HG03095 (cell line): Measurements from ENCODE around the gene METTL21A.
A peak's percentile ranks its signal among the peaks of the same experiment; 100 is the strongest.

Experiments used
- ATAC-seq: cut with Tn5 transposase; IDR thresholded peaks from one replicate; pipeline ENCODE4 v1.9.1; 2021; ENCODE audit warnings: moderate library complexity; ENCODE audit not compliant: unreplicated experiment

METTL21A gene

GRCh38 chr2:207624185-207625013 is 795 bp downstream of the METTL21A start:
- ATAC-seq: peak; percentile 39

- ATAC-seq: no peak
Observed at GRCh38 chr2:207621501-207622039, 3.6 kb downstream of the METTL21A start.

GRCh38 chr2:207619764-207620203 is 5.4 kb downstream of the METTL21A start:
- peak; percentile 37 for ATAC-seq

DNA sequence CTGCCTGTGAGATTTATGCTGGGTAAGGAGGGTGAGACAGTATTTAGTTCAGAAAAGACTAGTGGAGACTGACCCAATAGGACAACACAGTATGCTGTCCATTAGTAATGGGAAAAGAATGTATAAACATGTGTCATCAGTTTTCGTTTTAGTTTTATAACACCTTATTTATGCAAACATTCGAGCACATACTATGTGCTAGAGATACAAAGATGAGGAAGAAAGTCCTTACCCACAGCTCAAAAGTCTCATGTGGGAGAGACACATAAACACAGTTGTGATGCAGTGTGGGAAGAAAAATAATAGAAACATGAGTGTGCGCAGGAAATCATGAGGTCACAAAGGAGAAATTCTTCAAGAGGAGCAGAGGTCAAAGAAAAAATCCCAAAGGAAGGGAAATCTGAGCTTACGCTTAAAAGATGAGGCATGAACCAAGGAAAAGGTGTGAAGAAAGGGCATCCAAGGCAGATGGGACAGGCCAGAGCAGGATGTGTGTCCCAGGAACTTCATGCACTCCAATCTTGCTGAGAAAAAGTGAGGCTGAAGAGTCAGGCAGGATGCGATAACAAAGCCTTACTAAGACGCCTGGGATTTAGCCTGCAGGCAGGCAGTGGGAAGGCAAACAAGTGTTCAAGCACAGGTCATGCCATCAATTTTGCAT is 8.1 kb downstream of the METTL21A start:
- ATAC-seq: no peak

GRCh38 chr2:207616185-207616584 is 9.0 kb downstream of the METTL21A start:
- no peak for ATAC-seq

- no peak for ATAC-seq
Observed at GRCh38 chr2:207614824-207615223, 10.4 kb downstream of the METTL21A start.

DNA sequence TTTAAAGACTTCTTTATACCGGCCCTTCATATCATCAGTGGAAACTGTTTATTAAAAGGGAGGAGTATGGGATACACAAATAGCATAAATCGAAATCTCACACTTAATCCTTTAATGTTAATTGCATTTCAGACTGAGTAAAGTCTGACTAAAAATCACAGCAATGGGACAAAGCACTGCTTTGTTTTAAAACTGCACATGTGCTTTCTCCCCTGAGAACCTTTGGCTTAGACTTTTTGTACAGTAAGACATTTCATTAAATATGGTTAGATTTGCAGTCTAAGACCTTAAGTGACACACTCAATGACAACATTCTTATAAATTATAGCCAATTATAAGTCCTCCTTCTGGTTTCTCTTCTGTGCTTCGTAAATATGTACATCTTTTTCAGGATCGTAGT is 12.5 kb downstream of the METTL21A start:
- ATAC-seq: no peak

- no peak for ATAC-seq
Observed at GRCh38 chr2:207606829-207607228, 18.4 kb downstream of the METTL21A start.

DNA sequence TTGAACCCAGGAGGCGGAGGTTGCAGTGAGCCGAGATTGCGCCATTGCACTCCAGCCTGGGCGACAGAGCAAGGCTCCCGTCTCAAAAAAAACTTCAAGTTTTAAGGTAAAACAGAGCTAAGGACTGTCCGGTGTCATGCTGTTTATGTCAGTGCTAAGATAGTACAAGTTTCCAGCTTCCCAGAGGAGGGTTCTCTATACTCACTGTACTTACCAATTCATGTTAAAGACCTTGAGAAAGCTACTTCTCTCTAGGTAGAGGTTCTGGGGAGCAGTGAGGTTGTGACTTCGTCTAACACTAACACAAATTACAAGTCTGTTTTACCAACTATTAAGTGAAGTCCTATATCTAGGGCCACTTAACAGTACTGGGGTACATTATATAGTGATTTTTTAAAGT is 18.8 kb downstream of the METTL21A start:
- ATAC-seq: no peak

DNA sequence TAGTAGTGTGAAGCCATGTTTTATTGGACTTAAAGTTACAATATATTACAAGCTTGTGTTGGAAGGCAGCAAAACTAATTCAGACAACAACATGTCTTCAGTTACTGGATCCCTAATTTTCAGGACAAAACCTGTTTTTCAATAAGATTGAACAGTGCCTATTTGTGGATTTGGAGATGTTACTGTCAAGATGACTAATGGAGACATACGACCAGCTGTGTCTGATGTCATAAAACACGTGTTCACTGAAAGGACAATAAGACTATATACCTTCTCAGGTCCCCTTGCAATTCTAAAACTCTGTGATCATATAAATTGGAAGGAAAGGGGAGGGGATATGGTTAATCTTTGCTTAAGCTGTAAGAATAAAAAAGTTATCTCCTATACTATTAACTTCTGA is 21.7 kb downstream of the METTL21A start:
- no peak for ATAC-seq

DNA sequence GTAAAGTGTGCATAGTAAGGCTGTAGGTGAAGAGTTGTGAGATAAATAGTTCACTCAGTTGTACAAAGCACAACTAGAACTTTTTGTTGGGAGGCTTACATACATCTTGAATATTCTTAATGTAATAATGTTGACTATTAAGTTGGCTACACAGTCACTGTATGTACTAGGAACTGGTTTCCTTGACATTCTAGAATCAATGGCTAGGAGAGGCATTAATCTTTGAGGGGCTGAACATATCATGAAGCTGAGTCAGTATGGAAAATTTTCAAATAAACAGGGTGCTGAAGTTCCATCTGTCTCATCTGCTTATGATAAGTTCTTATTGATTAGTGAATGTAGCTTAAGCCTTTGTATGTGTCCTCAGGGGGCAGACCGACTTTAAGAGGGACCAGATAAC is 23.4 kb downstream of the METTL21A start:
- no peak for ATAC-seq

DNA sequence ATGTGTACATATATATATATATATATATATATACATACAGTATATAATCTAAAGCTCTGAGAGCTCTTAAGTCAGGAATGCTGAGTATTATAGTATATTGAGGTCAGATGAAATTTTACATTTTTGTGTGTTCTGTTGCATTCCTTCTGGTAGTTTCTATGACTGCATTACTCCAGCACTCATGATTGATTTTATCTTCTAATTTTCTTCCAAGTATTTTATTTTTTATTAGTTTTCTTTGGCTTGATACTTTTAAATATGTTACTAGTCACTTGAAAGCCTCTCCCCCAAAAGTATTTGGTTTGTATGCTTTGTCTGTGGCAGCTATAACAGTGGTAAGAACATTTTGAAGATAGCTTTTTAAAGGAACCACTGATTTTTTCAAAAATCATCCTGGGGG is 25.0 kb downstream of the METTL21A start:
- no peak for ATAC-seq

- no peak for ATAC-seq
Observed at GRCh38 chr2:207599636-207600035, 25.6 kb downstream of the METTL21A start.

DNA sequence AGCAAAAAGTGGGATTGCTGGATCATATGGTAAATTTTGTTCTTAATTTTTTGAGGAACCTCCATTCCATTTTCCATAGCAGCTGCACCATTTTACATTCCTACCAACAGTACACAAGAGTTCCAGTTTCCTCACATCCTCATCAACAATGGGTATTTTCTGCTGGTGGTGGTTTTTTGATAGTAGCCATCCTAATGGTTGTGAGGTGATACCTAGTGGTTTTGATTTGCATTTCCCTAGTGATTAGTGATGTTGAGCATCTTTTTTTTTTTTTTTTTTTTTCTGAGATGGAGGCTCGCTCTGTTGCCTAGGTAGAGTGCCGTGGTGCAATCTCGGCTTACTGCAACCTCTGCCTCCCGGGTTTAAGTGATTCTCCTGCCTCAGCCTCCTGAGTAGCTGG is 30.5 kb downstream of the METTL21A start:
- no peak for ATAC-seq

DNA sequence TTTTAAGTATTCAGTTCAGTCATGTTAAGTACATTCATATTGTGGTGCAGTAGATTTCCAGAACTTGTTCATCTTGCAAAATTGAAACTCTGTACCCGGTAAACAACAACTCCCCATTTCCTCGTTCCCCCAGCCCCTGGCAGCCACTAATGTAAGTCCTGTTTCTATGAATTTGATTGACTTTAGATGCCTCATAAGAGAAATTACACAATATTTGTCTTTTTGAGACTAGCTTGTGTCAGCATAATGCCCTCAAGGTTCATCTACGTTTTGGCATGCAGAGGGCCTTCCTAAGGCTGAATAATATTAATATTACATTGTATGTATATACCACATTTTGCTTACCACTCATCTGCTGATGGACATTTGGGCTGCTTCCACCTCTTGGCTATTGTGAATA is 30.9 kb downstream of the METTL21A start:
- ATAC-seq: no peak

DNA sequence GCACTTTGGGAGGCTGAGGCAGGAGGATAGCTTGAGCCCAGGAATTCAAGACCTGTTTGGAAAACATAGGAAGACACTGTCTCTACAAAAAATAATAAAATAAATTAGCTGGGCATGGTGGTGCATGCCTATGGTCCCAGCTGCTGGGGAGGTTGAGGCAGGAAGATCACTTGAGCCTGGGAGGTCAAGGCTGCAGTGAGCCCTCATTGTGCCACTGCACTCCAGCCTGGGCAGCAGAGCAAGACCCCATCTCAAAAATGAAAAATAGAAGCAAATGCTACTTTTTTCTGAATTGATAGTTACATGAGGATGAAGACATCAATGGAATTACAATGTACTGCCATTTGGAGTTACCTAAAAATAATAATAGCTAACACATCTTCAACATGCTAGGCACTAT is 31.9 kb downstream of the METTL21A start:
- ATAC-seq: no peak

DNA sequence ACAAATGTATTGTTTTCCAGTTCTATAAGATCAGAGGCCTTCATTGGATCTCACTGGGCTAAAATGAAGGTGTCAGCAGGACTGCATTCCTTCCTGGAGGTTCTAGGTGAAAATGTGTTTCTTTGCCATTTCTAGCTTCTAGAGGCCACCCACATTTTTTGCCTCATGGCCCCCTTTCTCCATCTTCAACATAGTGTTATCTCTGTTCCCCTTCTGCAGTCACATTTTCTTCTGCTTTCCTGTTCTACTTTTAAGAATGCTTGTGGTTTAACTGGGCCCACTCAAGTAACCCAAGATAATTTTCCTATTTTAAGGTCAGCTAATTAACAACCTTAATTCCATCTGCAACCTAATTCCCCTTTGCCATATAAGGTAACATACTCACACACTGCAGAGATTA is 36.1 kb downstream of the METTL21A start:
- ATAC-seq: no peak

DNA sequence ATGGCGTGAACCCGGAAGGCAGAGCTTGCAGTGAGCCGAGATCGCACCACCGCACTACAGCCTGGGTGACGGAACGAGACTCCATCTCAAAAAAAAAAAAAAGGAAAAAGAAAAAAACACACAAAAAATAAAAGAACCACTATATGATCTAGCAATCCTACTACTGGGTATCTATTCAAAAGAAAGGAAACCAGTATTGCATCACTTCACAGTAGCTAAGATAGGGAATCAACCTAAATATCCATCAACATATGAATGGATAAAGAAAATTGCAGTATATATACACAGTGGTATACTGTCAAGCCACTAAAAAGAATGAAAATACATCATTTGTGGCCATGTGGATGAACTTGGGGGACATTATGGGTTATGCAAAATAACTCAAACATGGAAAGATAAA is 37.9 kb downstream of the METTL21A start:
- no peak for ATAC-seq

DNA sequence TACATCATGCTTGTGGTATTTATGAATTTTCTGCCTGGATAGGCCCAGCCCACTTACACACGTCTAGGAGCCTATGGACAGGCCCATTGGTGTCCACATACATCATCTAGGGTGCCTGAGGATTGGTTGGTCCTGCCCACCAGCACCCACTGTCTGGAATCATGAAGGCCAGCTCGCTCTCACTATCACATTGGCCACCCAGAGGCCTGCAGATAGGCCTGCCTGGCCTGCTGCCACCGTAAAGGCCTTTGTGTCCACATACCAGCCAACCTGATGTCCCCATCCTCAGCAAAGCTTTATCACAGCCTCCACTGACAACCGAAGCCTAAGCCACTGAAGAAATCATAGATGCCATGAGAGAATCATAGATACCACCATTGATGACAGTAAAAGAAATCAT is 40.2 kb downstream of the METTL21A start:
- no peak for ATAC-seq

DNA sequence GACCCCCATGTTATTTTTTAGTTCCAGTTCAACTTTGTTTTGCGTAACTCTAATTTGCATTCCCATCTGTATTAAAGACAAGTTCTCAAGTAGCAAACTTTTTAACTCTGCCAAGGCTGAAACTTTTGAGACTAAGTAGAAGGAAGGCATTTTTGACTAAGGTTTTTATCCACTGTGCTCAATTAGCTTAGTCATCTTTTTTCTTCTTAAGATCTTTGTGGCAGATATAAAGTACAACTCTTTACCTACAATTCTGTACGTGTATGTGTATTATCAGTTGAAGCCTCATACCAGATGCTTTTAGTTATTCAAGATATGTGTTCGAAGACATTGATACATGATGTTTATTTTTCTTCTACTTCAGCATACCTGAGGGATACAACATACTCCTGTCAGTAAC is 53.8 kb downstream of the METTL21A start:
- no peak for ATAC-seq

GRCh38 chr2:207567671-207568070 is 57.5 kb downstream of the METTL21A start:
- no peak for ATAC-seq
